Measurements from ENCODE around the gene TPBGL.

DNA sequence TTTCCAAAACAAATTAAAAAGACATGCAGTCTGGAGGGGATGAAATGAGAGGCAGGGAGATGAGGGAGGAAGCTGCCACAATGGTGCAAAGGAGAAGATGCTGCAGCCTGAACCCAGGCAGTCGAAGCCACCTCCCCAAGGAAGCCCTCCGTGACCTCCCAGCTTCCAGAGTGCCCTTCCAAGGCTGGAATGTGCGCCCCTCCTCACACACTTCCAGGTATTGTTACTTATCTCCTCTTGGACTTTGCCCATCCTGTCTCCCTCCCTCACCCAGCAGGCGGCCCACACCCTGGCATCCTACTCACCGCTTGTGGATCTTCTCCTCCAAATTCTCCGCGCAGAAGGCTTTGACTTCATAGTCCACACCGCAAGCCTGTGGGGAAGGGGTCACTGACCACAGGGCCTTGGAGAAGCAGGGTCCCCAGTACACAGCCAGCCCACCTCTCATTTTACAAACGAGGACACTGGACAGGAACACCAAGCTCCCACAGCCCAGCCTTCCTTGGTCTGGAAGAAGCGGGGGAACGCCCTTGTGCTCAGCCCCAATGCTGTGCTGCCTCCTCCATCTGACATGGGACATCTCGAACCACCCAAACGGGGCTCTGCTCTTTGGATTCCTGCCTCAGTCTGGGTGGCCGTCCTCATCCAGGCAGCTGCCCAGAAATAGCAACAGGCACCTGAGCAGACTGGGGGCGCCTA lies 40.3 kb downstream of the TPBGL start:
- TF ChIP-seq POLR2A (IDR thresholded peaks at IDR 0.05; ENCODE audit: low read depth, low read length) (no peak), POLR2AphosphoS5 (IDR thresholded peaks at IDR 0.05; ENCODE audit: low read depth, low read length) (no peak), TAF1 (IDR thresholded peaks at IDR 0.05; ENCODE audit: low read depth, low read length) (no peak), PAX5 (IDR thresholded peaks at IDR 0.05; ENCODE audit: insufficient read depth, low read length, severe bottlenecking) (no peak), SPI1 (IDR thresholded peaks at IDR 0.05; ENCODE audit: low read depth, low read length) (no peak), POU2F2 (IDR thresholded peaks at IDR 0.05; ENCODE audit: low read depth, low read length) (no peak)
